Loucy (cell line): ENCODE results near the gene KBTBD8.

Experiments used
- CTCF ChIP-seq: fragments of 200-600 bp; sonication (generic); conservative IDR thresholded peaks from 2 replicates; pipeline ENCODE4 v1.5.1; 2014; ENCODE audit warnings: mild to moderate bottlenecking, antibody characterized with exemption, low read length
- EZH2phosphoT487 ChIP-seq: fragments of 200-600 bp; IDR thresholded peaks from 2 replicates; pipeline ENCODE4 v1.6.1; 2018; ENCODE audit warnings: antibody characterized with exemption, mild to moderate bottlenecking, moderate library complexity, borderline replicate concordance

- TF ChIP-seq EZH2phosphoT487 (no peak), CTCF (no peak)
Measured at GRCh38 chr3:67000009-67000408, 1.9 kb downstream of the KBTBD8 start.
